ENCODE results near the gene SNX4. TPM values are rescaled to one million over a fixed set of nuclear protein-coding genes. Genes with fewer than 3 reads are reported as not detected.
A peak's percentile ranks its signal among the peaks of the same experiment; 100 is the strongest.
"Not testable (repeated sequence)": the region's sequence is repeated elsewhere in the genome, so short reads cannot be mapped to it uniquely, and the experiment has no call there.

SNX4 gene
- 19.8 TPM for total RNA-seq
- long read RNA-seq, transcript SNX4-201 (14 exons, 2,513 nt), result major isoform, 14 of 16 reads
- long read RNA-seq, partial matches to known transcripts, result 0 of 16 reads
- long read RNA-seq, other reads (novel, unspliced or antisense), result 2 of 16 reads

DNA sequence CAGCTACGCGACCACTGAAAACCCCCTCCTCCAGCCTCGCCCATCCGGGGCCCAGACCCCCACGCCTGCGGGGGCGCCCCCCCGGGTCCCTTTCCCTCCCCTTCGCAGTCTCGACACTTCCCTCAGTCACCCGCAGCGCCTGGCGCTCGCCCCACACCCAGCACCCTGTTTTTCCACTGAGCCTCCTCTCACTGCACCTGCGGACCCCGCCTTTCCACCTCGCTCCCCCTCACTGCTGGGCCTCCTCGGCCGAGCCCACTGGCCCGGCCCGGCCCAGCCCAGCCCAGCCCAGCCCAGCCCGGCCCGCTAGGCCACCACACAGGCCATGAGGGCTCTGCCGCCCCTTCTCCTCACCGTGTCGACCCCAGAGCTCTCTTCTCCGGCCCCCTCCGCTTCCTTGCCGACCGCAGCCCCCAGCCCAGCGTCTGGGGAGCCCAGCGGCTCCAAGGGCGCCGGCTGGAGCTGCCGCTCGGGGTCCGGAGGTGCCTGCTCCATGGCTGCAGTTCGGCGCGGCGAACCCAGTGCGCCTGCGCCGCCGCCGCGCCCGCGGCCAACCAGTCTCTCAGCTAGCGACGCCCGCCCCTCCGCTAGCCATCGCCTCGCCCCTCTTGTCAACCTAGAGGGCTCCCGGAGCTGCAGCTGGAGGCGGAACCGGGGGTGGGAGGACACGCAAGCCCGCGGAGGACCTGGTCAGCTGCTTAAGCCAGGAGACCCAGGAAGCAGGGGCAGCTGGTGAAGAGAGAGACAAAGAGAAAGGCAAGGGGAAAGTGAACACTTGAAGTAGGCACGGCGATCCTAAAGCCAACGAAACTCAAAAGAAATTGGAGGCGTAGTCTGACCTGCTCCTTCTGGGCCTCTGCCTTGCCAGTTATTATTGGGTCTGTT lies at the start of gene SNX4:
SNX4 (minus strand) TSS at position 525 of the 885 bp plus-strand sequence; CDS start at position 495, 30 bp downstream.
- peak; percentile 99 for ATAC-seq

GRCh38 chr3:125556314-125556713 lies 36.3 kb upstream of the SNX4 start:
- DNase-seq (ENCODE audit: missing footprints) (no peak), ATAC-seq (no peak)
- intact Hi-C loops (cut with DNase I), result no loop called here

More for the DNA sequence above, at the start of gene SNX4:
- peak; percentile 97 for DNase-seq (ENCODE audit: missing footprints)
- intact Hi-C loops (cut with DNase I), result no loop called here

- intact Hi-C loops (cut with DNase I), result no loop called here
- ATAC-seq, result no peak
- no peak for DNase-seq (ENCODE audit: missing footprints)
Measured at GRCh38 chr3:125552401-125552800, 32.4 kb upstream of the SNX4 start.

- DNase-seq (ENCODE audit: missing footprints) (no peak), ATAC-seq (no peak)
- intact Hi-C loops (cut with DNase I), result no loop called here
Measured at GRCh38 chr3:125528920-125529319, 8.9 kb upstream of the SNX4 start.

DNA sequence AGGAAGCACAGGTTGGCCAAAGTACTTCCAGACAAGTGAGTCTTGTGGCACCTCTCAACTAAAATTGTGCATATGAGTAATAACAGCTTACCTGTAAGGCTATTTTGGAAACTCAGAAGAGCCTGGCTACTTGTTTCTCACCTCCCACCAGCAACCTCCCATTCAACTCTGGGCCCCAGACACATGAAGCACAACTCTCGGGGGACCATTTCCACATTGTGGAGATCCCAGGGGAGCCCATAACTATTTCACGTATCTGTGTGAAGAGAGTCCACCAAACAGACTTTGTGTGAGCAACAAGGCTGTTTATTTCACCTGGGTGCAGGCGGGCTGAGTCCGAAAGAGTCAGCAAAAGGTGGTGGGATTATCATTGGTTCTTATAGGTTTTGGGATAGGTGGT lies 5.2 kb upstream of the SNX4 start:
- DNase-seq (ENCODE audit: missing footprints), result no peak
- intact Hi-C loops (cut with DNase I), result no loop called here
- ATAC-seq, result no peak

DNA sequence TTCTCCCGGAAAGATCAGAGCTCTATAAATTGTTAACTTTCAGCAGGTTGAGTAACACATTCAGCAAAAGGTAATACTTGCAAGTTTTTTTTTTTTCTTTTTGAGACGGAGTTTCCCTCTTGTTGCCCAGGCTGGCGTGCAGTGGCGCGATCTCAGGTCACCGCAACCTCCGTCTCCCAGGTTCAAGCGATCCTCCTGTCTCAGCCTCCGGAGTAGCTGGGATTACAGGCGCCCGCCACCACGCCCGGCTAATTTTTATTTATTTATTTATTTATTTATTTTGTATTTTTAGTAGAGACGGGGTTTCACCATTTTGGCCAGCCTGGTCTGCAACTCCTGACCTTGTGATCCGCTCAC lies 539 bp upstream of the SNX4 start:
- ATAC-seq; intact Hi-C loops (cut with DNase I); DNase-seq (ENCODE audit: missing footprints): not testable (repeated sequence)

DNA sequence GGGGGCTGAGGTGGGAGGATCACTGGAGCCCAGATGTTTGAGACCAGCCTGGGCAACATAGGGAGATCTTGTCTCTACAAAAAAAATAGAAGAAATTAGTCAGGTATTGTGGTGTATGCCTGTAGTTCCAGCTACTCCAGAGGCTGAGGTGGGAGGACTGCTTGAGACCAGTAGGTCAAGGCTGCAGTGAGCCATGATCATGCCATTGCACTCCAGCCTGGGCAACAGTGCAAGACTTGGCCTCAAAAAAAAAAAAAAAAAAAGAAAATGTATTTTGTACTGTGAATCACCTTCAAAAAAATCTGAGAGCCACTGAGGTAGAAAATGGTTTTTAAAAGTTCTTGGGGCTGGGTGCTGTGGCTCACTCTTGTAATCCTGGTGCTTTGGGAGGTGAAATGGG lies 4.6 kb downstream of the SNX4 start:
- intact Hi-C loops (cut with DNase I), result no loop called here

DNA sequence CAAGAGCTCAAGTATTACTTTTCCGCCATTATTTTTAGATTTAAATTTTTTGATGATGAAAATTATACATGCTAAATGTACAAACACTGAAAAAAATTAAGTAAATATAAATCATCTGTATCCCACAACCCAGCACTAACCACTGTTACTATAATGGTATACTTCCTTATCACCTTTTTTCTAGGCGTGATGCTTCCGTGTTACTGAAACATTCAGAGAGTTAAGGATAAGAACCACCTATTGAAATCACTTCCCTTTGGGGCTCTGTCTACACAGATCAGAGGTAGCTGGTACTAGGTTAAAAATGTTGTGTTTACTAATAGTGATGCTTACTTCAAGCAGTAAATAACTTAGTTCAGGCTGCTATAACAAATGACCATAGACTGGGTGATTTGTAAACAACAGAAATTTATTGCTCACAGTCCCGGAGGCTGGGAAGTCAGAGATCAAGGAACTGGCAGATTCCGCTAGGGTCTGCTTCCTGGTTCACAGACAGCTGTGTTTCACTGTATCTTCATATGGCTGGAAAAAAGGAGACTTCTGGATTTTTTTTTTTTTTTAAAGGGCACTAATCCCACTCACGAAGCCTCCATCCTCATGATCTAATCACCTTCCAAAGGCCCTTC lies 6.4 kb downstream of the SNX4 start:
- ATAC-seq (no peak), DNase-seq (ENCODE audit: missing footprints) (no peak)
- intact Hi-C loops (cut with DNase I), result no loop called here

More for the DNA sequence above, 4.6 kb downstream of the SNX4 start:
- no peak for ATAC-seq
- DNase-seq (ENCODE audit: missing footprints), result no peak

GRCh38 chr3:125512135-125512920 lies 7.7 kb downstream of the SNX4 start:
- DNase-seq (ENCODE audit: missing footprints), result no peak
- intact Hi-C loops (cut with DNase I), result no loop called here
- ATAC-seq, result no peak

DNA sequence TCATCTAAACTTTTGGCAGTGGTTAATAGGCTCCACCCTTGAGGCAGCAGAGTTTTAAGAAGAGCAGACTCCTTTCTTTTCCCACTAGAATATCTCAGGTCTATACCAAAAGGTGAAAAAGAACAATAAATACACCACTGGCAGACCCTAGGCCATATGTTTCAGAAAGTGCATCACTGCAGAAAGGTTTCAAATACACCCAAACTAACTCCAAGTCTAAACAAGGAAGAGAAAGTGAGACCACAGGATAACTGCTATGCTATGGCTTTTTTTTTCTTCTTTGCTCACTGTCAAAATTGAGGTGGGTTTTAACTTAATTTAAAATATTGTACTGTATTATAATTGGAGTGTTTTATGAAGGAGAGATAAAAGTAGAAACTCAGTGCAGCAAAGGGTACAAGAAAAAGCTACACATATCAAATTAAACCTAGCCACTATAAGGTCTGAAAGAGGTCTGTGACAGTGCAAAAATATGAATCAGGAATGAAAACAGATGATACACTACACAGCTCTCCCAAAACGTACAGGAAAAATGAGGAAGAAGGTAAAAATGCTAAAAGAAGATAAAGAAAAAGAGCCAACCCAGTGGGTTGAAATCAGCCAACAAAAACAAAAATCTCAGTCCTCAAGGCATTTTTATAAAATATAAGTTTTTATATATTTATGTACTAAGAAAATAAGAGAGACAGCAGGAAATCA lies 8.4 kb downstream of the SNX4 start:
- ATAC-seq (no peak), DNase-seq (ENCODE audit: missing footprints) (no peak)
- intact Hi-C loops (cut with DNase I), result no loop called here

DNA sequence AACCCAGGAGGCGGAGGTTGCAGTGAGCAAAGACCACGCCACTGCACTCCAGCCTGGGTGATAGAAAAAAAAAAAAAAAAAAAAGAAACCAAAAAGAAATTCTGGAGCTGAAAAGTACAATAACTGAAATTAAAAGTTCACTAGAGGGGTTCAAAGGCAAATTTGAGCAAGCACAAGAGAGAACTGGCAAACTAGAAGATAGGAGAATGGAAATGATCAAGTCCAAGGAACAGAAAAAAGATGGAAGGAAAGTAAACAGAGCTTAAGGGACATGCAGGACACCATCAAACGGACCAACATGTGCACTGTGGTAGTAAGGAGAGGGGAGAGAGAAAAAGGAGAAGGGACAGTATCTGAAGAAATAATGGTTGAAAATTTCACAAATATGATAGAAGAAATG lies 12.9 kb downstream of the SNX4 start:
- ATAC-seq (no peak), DNase-seq (ENCODE audit: missing footprints) (no peak)
- intact Hi-C loops (cut with DNase I), result no loop called here

- ATAC-seq (no peak), DNase-seq (ENCODE audit: missing footprints) (no peak)
- intact Hi-C loops (cut with DNase I), result no loop called here
Measured at GRCh38 chr3:125498630-125499029, 21.4 kb downstream of the SNX4 start.

DNA sequence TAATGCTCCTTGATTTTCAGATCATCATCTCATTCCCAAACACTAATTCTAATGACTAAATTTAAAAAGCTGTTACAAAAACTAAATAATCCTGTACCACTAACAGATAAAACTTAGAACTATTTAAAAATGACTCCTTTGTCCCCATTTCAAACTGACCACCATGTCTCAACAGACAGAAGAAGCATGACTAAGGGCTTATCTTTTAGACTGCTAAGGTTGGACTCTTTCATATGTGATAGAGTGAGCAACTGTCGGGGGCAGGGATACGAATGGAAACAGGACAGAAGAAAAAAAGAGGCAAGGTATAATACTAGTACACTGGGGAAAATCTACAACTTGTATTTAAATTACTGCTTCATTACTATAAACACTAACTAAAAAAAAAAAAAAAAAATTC lies 23.3 kb downstream of the SNX4 start:
- DNase-seq (ENCODE audit: missing footprints) (no peak), ATAC-seq (no peak)
- intact Hi-C loops (cut with DNase I), result no loop called here

- intact Hi-C loops (cut with DNase I), result no loop called here
- ATAC-seq (no peak), DNase-seq (ENCODE audit: missing footprints) (no peak)
Measured at GRCh38 chr3:125482406-125482805, 37.6 kb downstream of the SNX4 start.

DNA sequence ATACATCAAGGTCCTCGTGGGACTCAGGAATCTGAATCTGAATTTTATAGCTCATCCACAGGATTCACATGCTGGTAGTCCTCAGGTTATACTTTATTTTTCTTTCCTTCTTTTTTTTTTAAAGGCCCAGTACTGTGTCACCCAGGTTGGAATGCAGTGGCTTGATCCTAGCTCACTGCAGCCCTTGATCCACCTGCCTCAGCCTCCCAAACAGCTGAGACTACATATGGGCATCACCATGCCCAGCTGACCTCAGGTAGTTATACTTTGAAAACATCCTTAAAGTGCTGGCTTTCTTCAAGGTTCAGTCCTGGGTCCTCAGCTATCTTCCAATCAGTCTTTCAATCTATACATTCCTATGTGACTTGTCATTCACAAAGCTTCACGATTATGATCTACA lies 38.2 kb downstream of the SNX4 start:
- intact Hi-C loops (cut with DNase I), result no loop called here
- no peak for ATAC-seq

GRCh38 chr3:125481375-125481759 lies 38.6 kb downstream of the SNX4 start:
- intact Hi-C loops (cut with DNase I); DNase-seq (ENCODE audit: missing footprints); ATAC-seq: not testable (repeated sequence)

More for the DNA sequence above, 38.2 kb downstream of the SNX4 start:
- no peak for DNase-seq (ENCODE audit: missing footprints)

DNA sequence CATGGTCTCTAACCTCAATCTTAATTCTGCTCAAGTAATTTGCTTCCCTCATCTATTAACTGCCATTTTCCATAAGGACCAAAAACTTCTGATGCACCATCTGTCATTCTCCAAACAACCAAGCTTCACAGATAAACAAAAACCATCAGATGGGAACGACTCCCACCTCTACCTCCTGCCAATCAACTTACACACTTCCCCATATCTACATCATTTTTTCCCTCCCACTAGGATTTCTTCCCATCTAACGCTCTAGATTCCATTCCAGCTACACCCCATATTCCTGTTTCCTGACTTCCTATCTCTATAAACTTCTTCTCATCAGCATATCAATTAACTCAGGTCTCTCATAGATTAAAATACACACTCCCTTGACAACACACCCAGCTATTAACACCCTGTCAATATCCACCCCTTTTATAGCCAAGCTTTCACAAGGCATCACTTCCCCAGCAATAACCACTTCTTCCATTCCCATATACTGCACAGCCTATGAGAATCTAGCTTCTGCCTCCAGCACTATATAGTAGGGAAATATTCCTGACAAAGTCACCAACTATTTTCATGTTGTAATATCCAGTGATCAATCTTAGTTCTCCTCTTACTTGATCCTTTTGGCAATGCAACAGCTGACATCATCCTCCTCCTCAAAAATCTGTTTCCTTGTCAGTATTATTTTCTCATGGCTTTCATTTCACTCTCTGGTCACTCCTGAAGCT lies 39.2 kb downstream of the SNX4 start:
- ATAC-seq, result no peak
- intact Hi-C loops (cut with DNase I), result no loop called here

DNA sequence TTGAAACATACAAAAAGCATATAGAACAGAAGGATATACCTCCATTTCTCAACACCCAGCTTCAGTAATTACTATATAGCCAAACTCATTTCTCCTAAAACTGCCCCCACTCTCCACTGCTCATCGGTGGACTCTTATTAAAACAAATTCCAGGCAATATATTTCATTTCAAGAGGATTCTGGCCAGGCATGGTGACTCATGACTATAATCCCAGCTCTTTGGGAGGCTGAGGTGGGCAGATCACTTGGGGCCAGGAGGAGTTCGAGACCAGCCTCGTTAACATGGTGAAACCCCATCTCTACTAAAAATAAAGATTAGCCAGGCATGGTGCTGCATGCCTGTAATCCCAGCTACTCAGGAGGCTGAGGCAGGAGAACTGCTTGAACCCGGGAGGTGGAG lies 40.9 kb downstream of the SNX4 start:
- intact Hi-C loops (cut with DNase I), result no loop called here
- DNase-seq (ENCODE audit: missing footprints) (no peak), ATAC-seq (no peak)

More for the DNA sequence above, 39.2 kb downstream of the SNX4 start:
- no peak for DNase-seq (ENCODE audit: missing footprints)
